ENCODE data around the gene TRIM13. TPM values are rescaled to one million over a fixed set of nuclear protein-coding genes. Genes with fewer than 3 reads are reported as not detected.
"Not testable (repeated sequence)": the region's sequence is repeated elsewhere in the genome, so short reads cannot be mapped to it uniquely, and the experiment has no call there.

The TRIM13 gene
- total RNA-seq, result 10 to 100 TPM; 13.7 to 28.7 (median 20.4) TPM
- 10 to 100 TPM; 16.0 to 28.7 (median 23.5) TPM for polyA plus RNA-seq
- long read RNA-seq, donor 1, full-length matches to known transcripts, result 4 of 4 reads
- long read RNA-seq, donor 1, partial matches to known transcripts, result 0 of 4 reads
- long read RNA-seq, donor 1, other reads (novel, unspliced or antisense), result 0 of 4 reads
- long read RNA-seq, donor 2, partial matches to known transcripts, result 7 of 12 reads
- long read RNA-seq, donor 2, other reads (novel, unspliced or antisense), result 0 of 12 reads
- long read RNA-seq, donor 3, transcript TRIM13-204 (3 exons, 2,607 nt), result major isoform, 5 of 7 reads
- long read RNA-seq, donor 3, partial matches to known transcripts, result 0 of 7 reads
- long read RNA-seq, donor 3, other reads (novel, unspliced or antisense), result 0 of 7 reads
- long read RNA-seq, donor 4, partial matches to known transcripts, result 0 of 9 reads
- long read RNA-seq, donor 4, other reads (novel, unspliced or antisense), result 3 of 9 reads
- long read RNA-seq, donor 5, full-length matches to known transcripts, result 14 of 20 reads
- long read RNA-seq, donor 5, partial matches to known transcripts, result 0 of 20 reads
- long read RNA-seq, donor 5, other reads (novel, unspliced or antisense), result 6 of 20 reads
- long read RNA-seq, donor 6, partial matches to known transcripts, result 0 of 9 reads
- long read RNA-seq, donor 6, other reads (novel, unspliced or antisense), result 3 of 9 reads
- long read RNA-seq, donor 7, partial matches to known transcripts, result 0 of 2 reads
- long read RNA-seq, donor 7, other reads (novel, unspliced or antisense), result 0 of 2 reads
- long read RNA-seq, donor 8, transcript TRIM13-206 (3 exons, 1,489 nt), result major isoform, 5 of 5 reads
- long read RNA-seq, donor 8, partial matches to known transcripts, result 0 of 5 reads
- long read RNA-seq, donor 8, other reads (novel, unspliced or antisense), result 0 of 5 reads
- long read RNA-seq, donor 9, full-length matches to known transcripts, result 9 of 9 reads
- long read RNA-seq, donor 9, partial matches to known transcripts, result 0 of 9 reads
- long read RNA-seq, donor 9, other reads (novel, unspliced or antisense), result 0 of 9 reads
- long read RNA-seq, donor 10, transcript TRIM13-204 (3 exons, 2,607 nt), result major isoform, 8 of 10 reads
- long read RNA-seq, donor 10, partial matches to known transcripts, result 0 of 10 reads
- long read RNA-seq, donor 10, other reads (novel, unspliced or antisense), result 0 of 10 reads

DNA sequence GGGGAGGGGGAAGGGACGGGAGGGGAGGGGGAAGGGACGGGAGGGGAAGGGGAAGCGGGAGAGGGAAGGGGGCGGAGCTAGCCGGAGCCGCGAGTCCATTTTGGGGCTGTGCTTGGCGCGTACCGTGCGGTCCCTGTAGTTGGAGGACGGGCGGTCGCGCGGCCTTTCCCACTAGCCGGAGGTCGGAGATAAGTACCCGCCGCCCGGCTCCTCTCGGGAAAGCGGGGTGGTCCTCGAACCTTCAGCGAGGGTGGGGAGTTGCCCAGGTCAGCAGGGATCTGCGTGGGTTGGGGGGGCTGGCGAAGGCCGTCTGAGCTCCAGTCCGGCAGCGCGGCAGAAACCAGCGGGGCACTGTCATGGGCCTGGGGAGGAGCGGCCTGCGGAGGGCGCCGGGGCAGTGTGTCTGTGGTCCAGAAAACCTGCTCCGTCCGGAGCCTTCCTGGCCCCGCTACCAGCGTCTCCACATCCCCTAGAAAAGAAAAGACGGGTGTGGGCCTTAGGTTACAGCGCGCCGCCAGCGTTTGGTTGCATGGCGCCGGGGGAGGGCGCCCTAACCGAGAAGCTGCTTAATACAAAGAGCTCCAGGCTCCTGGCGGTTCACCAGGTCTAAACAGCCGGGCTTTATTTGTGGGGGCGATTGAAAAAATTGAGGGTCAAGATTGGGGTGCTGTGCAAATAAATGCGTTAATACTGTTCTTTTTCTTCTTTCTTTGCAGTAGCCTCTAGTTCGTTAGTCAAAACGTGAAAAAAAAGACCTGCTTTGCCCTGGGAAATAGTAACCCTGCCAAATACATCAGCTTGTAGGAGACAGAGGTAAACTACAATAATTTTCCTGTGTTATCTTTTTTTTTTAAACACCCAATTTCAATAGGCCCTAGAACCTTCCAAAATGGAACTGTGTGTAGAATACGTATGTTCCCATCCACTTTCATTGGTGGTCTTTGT is at the start of gene TRIM13:
TRIM13 (plus strand) TSS at position 92 of the 945 bp plus-strand sequence. CDS start 14,899 bp downstream, outside the sequence.
- peak within 1 kb of the TSS; percentile 99 to 100 (median 100) for H3K27ac ChIP-seq
- intact Hi-C loops (cut with DNase I), result loop anchor here in 1 of 2 donors (10.0 kb wide), 1 partner anchor 88 kb away; no protein-coding TSS in a partner anchor
- no peaks in the 10 kb centered on the region for H3K27me3 ChIP-seq
- TF ChIP-seq, protein P1, sequence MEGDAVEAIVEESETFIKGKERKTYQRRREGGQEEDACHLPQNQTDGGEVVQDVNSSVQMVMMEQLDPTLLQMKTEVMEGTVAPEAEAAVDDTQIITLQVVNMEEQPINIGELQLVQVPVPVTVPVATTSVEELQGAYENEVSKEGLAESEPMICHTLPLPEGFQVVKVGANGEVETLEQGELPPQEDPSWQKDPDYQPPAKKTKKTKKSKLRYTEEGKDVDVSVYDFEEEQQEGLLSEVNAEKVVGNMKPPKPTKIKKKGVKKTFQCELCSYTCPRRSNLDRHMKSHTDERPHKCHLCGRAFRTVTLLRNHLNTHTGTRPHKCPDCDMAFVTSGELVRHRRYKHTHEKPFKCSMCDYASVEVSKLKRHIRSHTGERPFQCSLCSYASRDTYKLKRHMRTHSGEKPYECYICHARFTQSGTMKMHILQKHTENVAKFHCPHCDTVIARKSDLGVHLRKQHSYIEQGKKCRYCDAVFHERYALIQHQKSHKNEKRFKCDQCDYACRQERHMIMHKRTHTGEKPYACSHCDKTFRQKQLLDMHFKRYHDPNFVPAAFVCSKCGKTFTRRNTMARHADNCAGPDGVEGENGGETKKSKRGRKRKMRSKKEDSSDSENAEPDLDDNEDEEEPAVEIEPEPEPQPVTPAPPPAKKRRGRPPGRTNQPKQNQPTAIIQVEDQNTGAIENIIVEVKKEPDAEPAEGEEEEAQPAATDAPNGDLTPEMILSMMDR (IDR thresholded peaks at IDR 0.05), result peak; percentile 51 to 82 (median 70)
- peak; percentile 60 to 67 for TF ChIP-seq POLR2A (IDR thresholded peaks at IDR 0.05)
- H3K4me3 ChIP-seq, result peak within 1 kb of the TSS; percentile 69 to 94 (median 88)
- H3K36me3 ChIP-seq (replicated peaks in 1 of 2), result peaks cover 0 to 18% of the 10 kb centered on the region in 2 donors
- 1 to 2% (median 1%) methylated on average over 20 to 55 of the region's 56 CpGs for WGBS, 4 donors
- H3K9me3 ChIP-seq (replicated peaks in 1 of 3), result no peaks in the 10 kb centered on the region
- H3K4me1 ChIP-seq (replicated peaks in 1 of 2), result peaks cover 23 to 50% of the 10 kb centered on the region in 2 donors
- DNase-seq, result peak; percentile 86 to 96 (median 91)

DNA sequence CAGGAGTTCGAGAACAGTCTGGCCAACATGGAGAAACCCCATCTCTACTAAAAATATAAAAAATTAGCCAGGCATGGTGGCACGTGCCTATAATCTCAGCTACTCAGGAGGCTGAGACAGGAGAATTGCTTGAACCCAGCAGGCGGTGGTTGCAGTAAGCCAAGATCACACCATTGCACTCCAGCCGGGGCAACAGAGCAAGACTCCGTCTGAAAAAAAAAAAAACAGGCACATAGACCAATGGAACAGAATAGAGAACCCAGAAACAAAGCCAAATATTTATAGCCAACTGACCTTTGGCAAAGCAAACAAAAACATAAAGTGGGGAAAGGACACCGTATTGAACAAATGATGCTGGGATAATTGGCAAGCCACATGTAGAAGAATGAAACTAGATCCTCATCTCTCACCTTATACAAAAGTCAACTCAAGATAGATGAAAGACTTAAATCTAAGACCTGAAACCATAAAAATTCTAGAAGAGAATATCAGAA is 48.0 kb upstream of the TRIM13 start:
- H3K9me3 ChIP-seq (replicated peaks in 1 of 3); H3K4me3 ChIP-seq: not testable (repeated sequence)
- WGBS, 4 donors, result 93 to 95% (median 95%) methylated on average over 6 of the region's 6 CpGs

GRCh38 chr13:49951754-49952535 is 44.9 kb upstream of the TRIM13 start:
- Histone ChIP-seq H3K9me3 (replicated peaks in 1 of 3) (no peaks in the 10 kb centered on the region), H3K27ac (no peak overlapping the region), H3K36me3 (replicated peaks in 1 of 2) (no peaks in the 10 kb centered on the region), H3K4me1 (replicated peaks in 1 of 2) (no peaks in the 10 kb centered on the region), H3K27me3 (no peaks in the 10 kb centered on the region), H3K4me3 (no peak overlapping the region)
- no peak for DNase-seq
- intact Hi-C loops (cut with DNase I), result no loop called here
- TF ChIP-seq, protein P1 (IDR thresholded peaks at IDR 0.05), result no peak
- TF ChIP-seq POLR2A (IDR thresholded peaks at IDR 0.05), result no peak
- 76 to 78% (median 76%) methylated on average over 7 of the region's 7 CpGs for WGBS, 4 donors

More for the DNA sequence above, 48.0 kb upstream of the TRIM13 start:
- H3K36me3 ChIP-seq (replicated peaks in 1 of 2); intact Hi-C loops (cut with DNase I); H3K4me1 ChIP-seq (replicated peaks in 1 of 2); H3K27me3 ChIP-seq; DNase-seq; H3K27ac ChIP-seq: not testable (repeated sequence)

Measured in adrenal gland (tissue), 19 donors.